G401.6 (cell line): ENCODE measurements around the gene PF4V1.

Experiments used
- FAIRE-seq: peaks from 2 replicates; lab custom pipeline; 2012; peaks lifted over from hg19 to GRCh38; lab: Jason Lieb, UNC

Gene PF4V1

GRCh38 chr4:73847526-73848182, 5.4 kb upstream of the PF4V1 start:
- no peak for FAIRE-seq

- FAIRE-seq, result no peak
Measured at GRCh38 chr4:73848183-73848777, 4.8 kb upstream of the PF4V1 start.

GRCh38 chr4:73850261-73850970, 2.7 kb upstream of the PF4V1 start:
- no peak for FAIRE-seq

- FAIRE-seq, result no peak
Measured at GRCh38 chr4:73851293-73851692, 1.8 kb upstream of the PF4V1 start.

- FAIRE-seq, result no peak
Measured at GRCh38 chr4:73852771-73853170, 325 bp upstream of the PF4V1 start.

- no peak for FAIRE-seq
Measured at GRCh38 chr4:73853718-73854473, 800 bp downstream of the PF4V1 start.

GRCh38 chr4:73855406-73855805, 2.3 kb downstream of the PF4V1 start:
- no peak for FAIRE-seq

- no peak for FAIRE-seq
Measured at GRCh38 chr4:73856518-73856917, 3.4 kb downstream of the PF4V1 start.

GRCh38 chr4:73859614-73860088, 6.6 kb downstream of the PF4V1 start:
- no peak for FAIRE-seq

GRCh38 chr4:73860181-73860580, 7.1 kb downstream of the PF4V1 start:
- FAIRE-seq, result no peak

GRCh38 chr4:73860917-73861316, 7.8 kb downstream of the PF4V1 start:
- FAIRE-seq, result no peak

GRCh38 chr4:73862322-73862721, 9.2 kb downstream of the PF4V1 start:
- FAIRE-seq, result no peak

GRCh38 chr4:73864365-73864764, 11.3 kb downstream of the PF4V1 start:
- FAIRE-seq, result no peak

GRCh38 chr4:73864961-73865360, 11.9 kb downstream of the PF4V1 start:
- no peak for FAIRE-seq

GRCh38 chr4:73865431-73866096, 12.5 kb downstream of the PF4V1 start:
- no peak for FAIRE-seq

- FAIRE-seq, result no peak
Measured at GRCh38 chr4:73866246-73866645, 13.2 kb downstream of the PF4V1 start.

- no peak for FAIRE-seq
Measured at GRCh38 chr4:73867783-73868182, 14.7 kb downstream of the PF4V1 start.

- no peak for FAIRE-seq
Measured at GRCh38 chr4:73868206-73869129, 15.4 kb downstream of the PF4V1 start.

- no peak for FAIRE-seq
Measured at GRCh38 chr4:73869130-73870055, 16.3 kb downstream of the PF4V1 start, which contains the start of gene CXCL1. CXCL1 (plus strand) TSS chr4:73869393; CDS start chr4:73869471, 78 bp downstream.

GRCh38 chr4:73870260-73870659, 17.2 kb downstream of the PF4V1 start:
- FAIRE-seq, result no peak
